Eye (tissue), 1 donor: ENCODE results near the gene SPPL2B.
"Not testable (repeated sequence)": the region's sequence is repeated elsewhere in the genome, so short reads cannot be mapped to it uniquely, and the experiment has no call there.

Source experiments
- DNase-seq: peaks from one replicate; pipeline ENCODE4 v3.0.0-alpha.2; 2015

SPPL2B gene

DNA sequence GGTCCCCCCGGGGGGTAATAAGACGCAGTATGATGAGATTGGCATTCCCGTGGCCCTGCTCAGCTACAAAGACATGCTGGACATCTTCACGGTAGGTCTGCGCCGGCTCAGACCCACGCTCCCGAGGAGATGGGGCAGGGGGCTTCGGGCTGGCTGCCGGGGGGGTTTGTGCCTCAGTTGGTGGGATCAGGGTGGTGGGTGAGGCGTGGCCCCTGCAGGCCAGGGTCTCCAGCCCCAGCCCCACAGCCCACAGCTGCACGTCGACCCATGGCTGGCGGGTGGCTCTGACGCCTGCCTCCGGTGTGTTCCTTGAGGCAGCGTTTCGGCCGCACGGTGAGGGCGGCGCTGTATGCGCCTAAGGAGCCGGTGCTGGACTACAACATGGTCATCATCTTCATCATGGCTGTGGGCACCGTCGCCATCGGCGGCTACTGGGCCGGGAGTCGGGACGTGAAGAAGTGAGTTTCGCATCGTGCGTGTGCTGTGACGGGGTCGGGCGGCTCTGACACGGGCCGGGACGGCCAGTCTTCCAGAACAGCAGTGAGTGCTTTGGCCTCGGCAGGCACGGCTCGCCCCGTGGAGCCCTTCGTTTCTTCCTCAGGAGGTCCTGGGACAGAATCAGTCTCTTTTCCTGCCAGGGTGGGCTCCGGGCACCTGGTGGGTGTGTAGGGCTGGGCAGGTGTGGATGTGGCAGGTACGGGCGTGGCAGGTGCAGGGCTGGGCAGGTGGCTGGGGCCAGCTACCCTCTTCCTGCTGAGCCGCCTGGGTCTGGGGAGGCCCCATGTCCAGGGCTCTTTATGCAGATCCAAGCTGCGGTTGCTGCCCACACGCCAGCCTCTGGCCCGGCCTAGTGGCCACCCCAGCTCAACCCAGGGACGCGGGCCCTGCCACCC, 10.5 kb downstream of the SPPL2B start:
- DNase-seq, result no peak

DNA sequence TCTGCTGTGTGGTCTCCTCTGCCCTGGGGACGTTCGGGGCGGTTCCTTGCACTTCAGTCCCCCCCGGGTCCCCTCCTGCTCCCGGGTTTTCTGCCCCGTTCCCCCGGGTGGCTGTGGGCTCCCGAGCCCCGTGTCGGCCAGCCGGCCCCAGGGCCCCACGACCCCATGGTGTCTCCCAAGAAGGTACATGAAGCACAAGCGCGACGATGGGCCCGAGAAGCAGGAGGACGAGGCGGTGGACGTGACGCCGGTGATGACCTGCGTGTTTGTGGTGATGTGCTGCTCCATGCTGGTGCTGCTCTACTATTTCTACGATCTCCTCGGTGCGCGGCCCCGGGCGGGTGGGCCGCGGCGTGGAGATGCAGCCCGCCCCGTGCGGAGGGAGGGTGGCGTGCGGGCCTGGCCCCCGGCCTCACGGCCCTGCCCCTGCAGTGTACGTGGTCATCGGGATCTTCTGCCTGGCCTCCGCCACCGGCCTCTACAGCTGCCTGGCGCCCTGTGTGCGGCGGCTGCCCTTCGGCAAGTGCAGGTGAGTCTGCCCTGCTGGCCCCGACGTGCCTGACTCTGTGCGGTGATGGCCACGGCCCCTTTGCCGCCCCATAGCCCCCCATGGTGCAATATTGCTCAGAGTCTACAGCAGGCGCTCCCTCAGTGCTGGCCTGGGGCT, 11.3 kb downstream of the SPPL2B start:
- no peak for DNase-seq

DNA sequence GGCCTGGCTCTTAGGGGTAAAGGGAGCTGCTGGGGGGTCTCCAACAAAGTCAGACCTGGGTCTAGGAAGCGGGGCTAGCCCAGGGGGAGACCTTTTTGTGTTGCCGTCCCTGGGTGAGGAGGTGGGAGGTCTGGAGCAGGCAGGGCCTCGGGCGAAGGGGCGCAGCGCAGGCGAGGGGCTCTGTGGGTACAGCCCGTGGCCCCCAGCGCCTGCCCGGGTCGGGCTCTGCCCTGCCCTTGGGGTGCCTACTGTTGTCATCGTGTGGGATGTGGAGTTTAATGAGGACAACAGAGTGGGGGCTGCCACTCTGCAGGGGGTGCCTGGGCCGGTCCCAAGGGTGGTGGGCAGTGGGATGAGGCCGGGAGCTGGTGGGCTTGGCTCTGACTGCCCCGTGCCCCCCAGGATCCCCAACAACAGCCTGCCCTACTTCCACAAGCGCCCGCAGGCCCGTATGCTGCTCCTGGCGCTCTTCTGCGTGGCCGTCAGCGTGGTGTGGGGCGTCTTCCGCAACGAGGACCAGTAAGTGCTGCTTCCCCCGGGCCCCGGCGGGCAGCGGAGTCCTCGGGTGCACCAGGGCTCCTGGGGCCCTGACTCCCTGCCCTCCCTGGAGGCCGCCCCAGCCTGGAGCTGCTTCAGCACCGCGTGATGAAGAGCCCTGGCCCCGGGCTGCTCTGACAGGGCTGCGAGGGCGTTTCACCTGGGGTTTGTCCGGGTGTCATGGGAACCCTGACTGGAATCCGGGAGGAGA, 12.2 kb downstream of the SPPL2B start:
- DNase-seq, result no peak

DNA sequence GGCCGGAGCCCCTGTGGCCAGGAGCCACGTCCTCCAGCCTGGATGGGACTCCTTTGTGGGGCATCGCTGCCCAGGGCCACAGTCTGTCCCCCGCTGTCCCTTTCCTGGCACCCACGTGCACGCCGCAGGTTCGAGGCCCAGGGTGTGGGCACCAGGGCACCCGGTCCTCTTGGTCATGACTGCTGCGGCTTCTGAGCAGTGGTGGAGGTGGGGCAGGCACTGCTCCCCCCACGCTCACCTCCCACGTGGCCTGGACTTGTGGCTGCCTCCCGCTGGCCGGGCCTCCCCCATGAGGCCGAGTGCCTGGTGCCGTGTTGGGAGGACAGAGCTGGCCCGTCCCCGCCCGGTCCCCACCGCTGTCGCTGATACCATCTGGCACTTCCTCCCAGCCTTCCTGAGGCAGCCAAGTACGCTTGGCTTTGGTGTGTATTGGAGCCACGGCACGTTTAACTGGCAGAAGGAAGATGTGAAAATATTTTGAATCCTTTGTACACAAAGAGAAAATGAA, 12.8 kb downstream of the SPPL2B start:
- no peak for DNase-seq

DNA sequence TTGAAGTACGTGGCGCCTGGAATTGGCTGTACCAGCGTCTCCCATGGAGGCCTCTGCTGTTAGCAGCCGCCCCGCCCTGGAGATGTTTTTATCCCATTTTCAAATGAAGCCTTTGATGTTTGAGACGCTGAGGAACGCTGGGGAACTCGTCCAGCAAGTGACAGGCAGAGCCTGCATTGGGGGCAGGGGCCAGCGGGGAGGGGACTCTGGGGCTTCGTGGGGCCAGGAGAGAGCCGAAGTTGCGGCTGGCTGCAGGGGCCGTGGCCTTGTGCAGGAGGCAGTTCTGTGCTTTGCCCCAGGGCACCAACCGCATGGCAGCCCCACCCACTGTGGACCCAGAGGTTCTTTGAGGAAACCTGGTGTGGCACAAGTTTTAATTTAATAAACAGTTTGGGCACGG, 13.5 kb downstream of the SPPL2B start:
- DNase-seq, result no peak

DNA sequence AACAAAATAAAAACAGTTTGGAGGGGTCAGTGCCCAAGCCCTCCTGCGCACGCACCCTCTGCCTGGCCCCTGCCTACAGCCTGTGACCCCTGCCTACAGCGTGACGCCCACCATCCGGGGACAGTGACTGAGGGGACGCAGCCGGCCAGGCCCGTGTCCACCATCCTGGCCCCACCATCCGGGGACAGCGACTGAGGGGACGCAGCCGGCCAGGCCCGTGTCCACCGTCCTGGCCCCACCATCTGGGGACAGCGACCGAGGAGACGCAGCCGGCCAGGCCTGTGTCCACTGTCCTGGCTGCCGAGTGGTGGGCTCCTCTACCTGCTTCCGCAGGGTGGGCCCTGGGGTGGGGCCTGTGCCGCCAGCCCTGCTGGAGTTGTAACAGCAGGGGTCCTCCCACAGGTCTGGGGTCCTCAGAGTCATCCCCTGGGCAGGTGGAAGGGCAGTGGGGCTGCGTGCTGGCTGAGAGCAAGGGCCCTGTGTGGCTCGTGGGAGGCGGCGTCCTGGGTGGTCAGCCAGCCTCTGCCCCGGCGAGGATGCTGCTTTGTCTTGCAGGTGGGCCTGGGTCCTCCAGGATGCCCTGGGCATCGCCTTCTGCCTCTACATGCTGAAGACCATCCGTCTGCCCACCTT, 14.3 kb downstream of the SPPL2B start:
- DNase-seq, result no peak

DNA sequence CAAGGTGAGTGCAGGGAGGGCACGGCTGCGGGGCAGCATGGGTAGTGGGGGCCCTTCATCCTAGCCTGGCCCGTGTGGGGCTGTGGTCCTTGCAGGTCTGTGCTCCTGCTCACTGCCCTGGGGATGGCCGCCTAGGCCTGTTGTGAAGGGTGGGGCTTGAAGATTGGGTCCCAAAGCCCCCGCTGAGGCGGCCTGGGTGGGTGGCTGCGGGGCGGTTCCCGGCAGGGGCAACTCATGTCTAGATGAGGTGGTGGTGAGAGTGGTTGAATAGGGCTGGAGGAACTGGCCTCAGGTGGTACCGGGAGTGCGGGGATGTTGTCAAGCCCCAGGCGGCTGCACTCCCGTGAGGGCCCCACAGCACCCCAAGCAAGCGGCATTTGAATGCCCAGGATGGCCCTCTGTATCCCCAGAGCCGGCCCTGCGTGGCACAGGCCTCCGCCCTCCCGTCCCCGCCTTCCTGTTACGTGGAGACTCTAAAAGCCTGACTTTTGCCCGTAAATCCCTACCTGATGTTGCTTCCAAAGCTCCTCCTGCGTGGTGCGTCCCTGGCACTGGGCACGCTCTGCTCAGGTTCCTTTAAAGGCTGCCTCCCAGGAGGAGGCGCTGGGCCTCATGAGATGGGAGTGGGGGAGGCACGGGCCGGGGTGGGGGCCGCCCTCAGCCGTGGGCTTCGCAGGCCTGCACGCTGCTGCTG, 15.0 kb downstream of the SPPL2B start:
- no peak for DNase-seq

DNA sequence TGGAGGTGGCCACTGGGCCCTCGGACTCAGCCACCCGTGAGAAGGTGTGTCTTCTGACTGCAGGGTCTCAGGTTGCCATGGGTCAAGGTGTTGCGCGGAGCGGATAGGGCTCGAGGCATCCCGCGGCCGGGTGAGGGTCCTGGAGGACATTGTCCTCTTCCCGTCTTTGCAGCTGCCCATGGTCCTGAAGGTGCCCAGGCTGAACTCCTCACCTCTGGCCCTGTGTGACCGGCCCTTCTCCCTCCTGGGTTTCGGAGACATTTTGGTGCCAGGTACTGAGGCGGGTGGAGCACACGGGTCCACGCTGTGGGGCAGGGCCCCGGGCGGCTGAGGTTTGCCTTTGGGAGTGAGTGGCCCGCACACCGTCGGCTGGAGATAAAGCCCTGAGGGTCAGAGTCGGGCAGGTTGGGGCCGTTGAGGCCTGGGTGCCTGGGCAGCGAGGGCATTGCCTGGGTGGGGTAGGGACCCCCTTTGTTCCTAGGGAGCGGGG, 15.9 kb downstream of the SPPL2B start:
- DNase-seq, result no peak

DNA sequence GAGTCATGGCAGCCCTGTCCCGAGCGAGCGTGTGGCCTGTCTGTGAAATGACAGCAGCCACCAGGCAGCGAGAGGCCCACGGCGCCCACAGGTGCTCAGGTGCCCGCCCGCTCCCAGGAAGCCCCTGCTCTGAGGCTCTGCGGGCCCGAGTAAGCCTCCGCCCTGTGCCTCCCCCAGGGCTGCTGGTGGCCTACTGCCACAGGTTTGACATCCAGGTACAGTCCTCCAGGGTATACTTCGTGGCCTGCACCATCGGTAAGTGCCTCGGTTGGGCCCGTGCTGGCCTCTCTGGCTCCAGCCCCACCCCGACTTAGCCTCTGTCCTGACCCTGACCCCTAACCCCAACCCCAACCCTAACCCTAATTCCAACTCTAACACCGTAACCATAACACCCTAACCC, 16.6 kb downstream of the SPPL2B start:
- DNase-seq, result no peak

DNA sequence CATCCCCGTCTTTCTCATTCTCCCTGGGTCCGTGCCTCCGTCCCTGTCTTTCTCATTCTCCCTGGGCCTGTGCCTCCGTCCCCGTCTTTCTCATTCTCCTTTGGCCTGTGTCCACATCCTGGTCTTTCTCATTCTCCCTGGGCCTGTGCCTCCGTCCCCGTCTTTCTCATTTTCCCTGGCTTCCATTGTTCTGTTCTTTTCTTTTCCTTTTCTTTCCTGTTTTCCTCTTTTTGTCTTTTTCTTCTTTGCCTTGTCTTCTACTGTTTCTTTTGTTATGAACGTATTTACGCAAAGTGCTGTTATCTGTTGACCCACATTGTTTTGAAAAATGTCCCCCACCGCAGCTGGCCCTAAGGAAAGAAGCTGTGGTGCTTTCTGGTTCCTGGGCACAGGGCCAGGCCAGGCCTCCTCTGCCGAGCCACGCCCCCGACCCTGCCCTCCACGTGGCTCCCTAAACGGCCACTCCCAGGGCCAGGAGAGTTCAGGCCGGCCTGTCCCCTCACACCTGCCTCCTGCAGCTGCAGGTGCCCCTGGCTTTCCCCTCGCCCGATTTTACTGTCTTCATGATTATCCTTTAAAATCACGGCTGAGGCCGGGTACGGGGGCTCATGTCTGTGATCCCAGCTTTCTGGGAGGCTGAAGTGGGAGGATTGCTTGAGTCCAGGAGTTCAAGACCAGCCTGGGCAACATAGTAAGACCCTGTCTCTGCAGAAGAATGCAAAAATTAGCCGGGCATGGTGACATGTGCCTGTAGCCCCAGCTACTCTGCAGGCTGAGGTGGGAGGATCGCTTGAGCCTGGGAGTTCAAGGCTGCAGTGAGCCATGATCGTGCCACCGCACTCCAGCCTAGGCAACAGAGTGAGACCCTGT, 17.5 kb downstream of the SPPL2B start:
- DNase-seq, result no peak

DNA sequence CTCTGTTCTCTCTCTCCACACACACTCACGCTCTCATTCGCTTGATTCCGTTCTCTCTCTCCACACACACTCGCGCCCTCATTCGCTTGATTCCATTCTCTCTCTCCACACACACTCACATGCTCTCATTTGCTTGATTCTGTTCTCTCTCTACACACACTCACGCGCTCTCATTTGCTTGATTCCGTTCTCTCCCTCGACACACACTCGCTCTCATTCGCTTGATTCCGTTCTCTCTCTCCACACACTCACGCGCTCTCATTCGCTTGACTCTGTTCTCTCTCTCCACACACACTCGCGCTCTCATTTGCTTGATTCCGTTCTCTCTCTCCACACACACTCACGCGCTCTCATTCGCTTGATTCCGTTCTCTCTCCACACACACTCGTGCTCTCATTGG, 21.3 kb downstream of the SPPL2B start:
- DNase-seq, result not testable (repeated sequence)

DNA sequence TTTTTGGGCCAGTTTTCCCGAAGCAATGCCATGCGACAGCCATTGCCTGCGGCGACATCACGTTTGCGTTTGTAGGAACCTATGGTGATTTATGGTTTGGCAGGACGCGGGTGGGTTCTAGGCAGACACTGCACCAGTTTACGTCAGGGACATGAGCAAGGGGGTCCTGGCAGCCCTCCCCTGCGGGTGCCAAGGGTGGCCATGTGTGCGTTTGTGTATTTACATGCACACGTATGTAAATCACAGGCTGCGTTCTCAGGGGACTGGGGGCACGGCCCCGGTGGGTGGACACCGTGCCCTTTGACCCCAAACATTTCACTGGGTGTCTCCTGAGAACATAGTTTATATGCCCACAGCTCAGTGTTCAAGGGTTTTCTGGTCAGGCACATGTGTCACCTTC, 22.2 kb downstream of the SPPL2B start:
- DNase-seq, result no peak

DNA sequence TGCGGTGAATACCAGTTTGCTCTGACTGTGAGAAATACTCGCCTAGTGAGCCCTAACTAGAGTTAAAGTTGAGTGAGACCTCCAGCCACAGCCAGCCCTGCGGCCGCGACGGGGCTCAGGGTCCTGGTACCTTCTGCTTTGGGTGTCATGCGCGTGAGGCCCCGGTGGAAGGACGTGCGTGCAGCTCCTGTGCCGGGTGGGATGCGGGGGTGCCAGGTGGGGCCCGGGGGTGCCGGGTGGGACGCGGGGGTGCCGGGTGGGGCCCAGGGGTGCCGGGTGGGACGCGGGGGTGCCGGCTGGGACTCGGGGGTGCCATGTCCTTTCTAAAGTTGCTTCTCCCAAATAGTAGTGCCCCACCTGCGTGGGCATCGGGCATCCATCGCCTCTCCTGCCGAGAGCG, 23.1 kb downstream of the SPPL2B start:
- DNase-seq, result no peak

DNA sequence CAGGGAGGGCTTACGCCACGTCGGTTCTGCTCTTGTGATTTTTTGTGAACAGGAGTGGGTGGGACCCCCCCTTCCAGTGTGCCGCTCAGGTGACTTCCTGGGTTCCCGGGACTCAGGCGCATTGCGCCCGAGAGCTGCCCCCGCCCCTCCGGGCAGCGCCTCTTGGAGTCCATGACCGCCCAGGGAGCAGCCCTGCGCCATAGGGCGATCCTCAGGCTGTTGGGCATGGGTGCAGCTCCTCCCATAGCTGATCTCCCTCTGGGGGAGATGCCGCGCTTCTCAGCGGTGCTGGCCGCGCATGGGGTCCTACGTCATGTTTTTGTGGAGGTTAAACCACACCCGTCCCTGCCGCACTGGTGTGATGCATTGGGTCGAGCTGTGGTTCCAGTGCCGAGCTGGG, 23.6 kb downstream of the SPPL2B start:
- no peak for DNase-seq

DNA sequence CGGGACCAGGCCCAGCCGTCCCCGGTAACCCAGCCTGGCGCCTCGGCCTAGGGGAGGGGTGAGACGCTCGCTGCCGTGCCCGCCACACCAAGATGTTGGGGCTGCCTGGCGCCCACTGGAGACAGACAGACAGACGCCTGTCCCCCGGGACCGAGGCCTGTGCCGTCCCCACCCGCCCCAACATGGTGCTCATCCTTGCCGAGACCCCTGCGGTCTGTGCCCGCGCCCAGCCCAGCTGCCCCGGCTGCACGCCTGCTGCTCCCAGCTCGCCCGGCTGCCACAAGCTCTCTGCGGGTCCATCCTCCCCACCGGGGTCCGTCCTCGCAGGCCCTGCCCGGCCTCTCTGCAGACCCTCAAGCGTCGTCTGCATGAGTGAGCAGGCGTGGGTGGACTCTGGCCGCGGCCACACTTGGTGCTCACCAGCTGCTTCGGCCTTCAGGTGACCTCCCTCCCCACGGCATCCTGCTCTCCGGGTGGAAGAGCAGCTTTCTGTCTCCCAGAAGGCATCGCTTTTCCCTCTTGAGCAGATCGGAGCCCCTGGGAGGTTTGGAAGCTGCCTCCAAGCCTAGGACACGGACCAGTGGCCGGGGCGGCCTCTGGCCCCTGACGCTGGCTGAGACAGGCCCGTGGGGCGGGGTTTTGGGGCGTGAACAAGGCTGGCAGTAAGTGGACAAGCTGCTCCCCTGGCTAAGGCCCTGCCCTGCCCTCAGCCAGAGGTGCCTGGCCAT, 24.8 kb downstream of the SPPL2B start:
- no peak for DNase-seq

DNA sequence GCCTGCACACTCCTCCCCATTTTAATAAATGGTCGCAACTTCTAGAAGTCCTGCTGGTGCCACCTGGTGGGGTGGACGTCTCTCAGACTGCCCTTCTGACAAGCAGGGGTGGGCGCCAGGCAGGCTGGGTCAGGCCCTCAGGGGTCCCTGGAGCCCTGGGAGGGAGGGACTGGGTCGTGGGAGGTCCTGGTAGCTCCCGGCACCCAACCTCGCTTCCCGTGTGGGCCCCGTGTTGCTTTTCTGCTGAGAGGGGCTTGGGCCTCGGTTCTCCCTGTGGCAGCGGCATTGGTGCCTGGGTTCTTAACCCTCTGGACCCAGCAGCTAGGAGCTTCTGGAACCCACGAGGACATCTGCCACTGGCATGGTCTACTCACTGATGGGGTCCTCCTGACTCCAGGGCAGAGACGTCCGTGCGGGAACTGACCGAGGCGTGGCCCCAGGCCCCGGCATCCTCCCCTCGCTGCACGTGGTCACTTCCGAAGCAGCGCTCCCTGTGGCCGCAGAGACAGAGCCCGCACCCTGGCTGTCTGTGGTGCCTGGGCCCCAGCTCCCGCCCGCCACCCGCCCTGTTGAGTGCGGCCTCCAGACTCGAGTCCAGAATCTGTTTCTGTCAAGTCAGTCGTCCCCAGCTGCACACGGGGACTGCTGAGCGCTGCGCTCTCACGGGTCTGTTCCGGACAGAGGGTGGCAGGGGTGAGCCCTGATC, 25.6 kb downstream of the SPPL2B start:
- DNase-seq, result no peak

DNA sequence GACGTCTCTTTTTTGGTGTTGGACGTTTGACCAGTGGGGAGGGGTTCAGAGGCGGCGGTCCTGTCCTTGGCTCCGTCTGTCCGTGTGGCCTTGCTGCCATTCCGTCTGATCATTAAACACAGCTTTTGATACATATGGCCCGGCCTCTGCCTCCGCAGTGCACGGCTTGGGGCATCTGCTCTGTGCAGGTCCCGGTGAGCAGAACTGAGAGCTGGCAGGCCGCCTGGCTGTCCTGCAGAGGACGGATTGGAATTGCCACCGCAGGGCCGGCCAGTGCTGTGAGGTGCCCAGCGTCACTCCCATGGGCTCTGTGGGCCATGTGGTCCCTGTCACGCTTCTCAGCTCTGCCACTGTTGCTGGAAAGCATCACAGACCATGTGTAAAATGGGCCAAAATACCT, 26.2 kb downstream of the SPPL2B start:
- no peak for DNase-seq

DNA sequence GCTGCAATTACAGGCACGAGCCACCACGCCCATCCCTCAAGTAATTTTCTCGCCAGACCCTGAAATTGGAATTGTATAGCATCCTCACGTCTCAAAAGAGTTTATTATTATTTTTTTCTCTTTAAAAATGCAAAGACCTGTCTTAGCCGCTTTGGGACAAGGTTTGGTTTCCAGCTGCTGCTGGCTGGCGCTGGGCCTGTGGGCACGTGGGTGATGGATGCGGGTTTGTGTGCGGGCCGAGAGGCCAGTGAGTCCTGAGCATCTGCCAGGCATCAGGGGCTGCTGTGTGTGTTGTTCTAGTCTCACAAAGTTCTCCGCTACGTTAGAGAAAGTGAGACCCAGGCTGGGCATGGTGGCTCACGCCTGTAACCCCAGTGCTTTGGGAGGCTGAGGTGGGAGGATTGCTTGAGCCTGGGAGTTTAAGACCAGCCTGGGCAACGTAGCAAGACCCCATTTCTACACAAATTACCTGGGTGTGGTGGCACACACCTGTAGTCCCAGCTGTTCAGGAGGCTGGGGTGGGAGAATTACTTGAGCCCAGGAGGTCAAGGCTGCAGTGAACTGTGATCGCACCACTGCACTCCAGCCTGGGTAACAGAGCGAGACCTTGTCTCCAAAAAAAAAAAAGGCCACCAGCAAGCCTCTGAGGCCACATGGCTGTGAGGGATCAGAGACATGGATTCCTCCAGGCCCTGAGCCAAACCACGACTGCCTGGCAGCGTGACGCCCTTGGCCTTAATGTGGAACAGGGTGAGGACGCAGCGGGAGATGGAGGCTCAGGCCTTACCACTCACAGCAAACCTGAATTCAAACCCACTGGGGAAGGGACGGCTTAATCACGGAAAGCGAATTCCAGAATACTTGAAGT, 26.9 kb downstream of the SPPL2B start:
- DNase-seq, result no peak
